Ishikawa (cell line): ENCODE data around the gene C9.

Experiments used
- CEBPB ChIP-seq: IDR thresholded peaks from 2 replicates; pipeline ENCODE4 v1.6.1; 2012
- CREB1 ChIP-seq: IDR thresholded peaks from 2 replicates; pipeline ENCODE4 v1.6.1; 2012; ENCODE audit warnings: low read depth
- EGR1 ChIP-seq: IDR thresholded peaks from 2 replicates; pipeline ENCODE4 v1.6.1; 2012
- EP300 ChIP-seq: IDR thresholded peaks from 2 replicates; pipeline ENCODE4 v1.6.1; 2012; ENCODE audit warnings: borderline replicate concordance
- FOXM1 ChIP-seq: IDR thresholded peaks from 2 replicates; pipeline ENCODE4 v1.6.1; 2012; ENCODE audit warnings: low read depth, borderline replicate concordance
- NFIC ChIP-seq: IDR thresholded peaks from 2 replicates; pipeline ENCODE4 v1.6.1; 2012
- RAD21 ChIP-seq: IDR thresholded peaks from 2 replicates; pipeline ENCODE4 v1.6.1; 2012; ENCODE audit warnings: low read depth
- TAF1 ChIP-seq: IDR thresholded peaks from 2 replicates; pipeline ENCODE4 v1.6.1; 2012; ENCODE audit warnings: low read depth, mild to moderate bottlenecking
- TCF12 ChIP-seq: IDR thresholded peaks from 2 replicates; pipeline ENCODE4 v1.6.1; 2012; ENCODE audit warnings: low read depth
- TEAD4 ChIP-seq: IDR thresholded peaks from 2 replicates; pipeline ENCODE4 v1.6.1; 2012
- YY1 ChIP-seq: IDR thresholded peaks from 2 replicates; pipeline ENCODE4 v1.6.1; 2012; ENCODE audit warnings: low read depth
- ZBTB7A ChIP-seq: IDR thresholded peaks from 2 replicates; pipeline ENCODE4 v1.6.1; 2012; ENCODE audit warnings: low read depth
- TF ChIP-seq, protein P1 (sequence below): IDR thresholded peaks from 2 replicates; pipeline ENCODE4 v1.6.1; 2012; ENCODE audit warnings: low read depth, mild to moderate bottlenecking
- TF ChIP-seq, protein P2 (sequence below): IDR thresholded peaks from 2 replicates; pipeline ENCODE4 v1.6.1; 2012
- TF ChIP-seq, protein P3 (sequence below): IDR thresholded peaks from 2 replicates; pipeline ENCODE4 v1.6.1; 2012

C9 gene

DNA sequence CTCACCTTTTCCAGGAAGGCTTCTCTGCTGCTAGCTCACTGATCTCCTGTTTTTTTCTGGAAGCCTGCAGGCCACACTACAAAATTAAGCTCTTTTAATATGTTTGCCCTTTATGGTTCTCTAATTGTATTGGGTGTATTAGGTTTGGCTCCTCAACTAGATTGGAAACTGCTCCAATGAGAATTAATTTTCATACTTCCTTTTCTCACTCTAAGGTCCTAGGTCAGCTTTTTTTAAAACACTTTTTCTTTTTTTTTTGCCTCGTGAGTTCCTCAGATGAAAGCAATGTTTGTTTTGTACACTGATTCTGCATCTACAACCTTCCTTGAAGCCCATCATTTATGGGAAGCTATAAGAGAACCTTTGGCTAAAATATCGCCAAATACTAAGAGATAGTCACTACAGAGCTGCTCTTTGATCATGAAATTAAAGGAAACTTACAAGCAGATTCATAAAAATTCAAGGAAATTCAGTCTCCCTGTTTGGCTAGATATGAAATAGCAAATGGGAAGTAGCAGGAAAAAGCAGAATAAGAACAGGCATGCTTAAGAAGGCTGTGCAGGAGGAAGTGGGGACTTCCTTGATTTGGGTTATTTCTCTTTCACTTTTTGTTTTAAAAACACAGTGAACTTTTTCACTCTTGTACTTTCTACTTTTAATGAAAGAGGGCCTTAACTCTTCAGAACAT lies 89.8 kb downstream of the C9 start:
- no peak for TF ChIP-seq EGR1
- TF ChIP-seq, protein P1, sequence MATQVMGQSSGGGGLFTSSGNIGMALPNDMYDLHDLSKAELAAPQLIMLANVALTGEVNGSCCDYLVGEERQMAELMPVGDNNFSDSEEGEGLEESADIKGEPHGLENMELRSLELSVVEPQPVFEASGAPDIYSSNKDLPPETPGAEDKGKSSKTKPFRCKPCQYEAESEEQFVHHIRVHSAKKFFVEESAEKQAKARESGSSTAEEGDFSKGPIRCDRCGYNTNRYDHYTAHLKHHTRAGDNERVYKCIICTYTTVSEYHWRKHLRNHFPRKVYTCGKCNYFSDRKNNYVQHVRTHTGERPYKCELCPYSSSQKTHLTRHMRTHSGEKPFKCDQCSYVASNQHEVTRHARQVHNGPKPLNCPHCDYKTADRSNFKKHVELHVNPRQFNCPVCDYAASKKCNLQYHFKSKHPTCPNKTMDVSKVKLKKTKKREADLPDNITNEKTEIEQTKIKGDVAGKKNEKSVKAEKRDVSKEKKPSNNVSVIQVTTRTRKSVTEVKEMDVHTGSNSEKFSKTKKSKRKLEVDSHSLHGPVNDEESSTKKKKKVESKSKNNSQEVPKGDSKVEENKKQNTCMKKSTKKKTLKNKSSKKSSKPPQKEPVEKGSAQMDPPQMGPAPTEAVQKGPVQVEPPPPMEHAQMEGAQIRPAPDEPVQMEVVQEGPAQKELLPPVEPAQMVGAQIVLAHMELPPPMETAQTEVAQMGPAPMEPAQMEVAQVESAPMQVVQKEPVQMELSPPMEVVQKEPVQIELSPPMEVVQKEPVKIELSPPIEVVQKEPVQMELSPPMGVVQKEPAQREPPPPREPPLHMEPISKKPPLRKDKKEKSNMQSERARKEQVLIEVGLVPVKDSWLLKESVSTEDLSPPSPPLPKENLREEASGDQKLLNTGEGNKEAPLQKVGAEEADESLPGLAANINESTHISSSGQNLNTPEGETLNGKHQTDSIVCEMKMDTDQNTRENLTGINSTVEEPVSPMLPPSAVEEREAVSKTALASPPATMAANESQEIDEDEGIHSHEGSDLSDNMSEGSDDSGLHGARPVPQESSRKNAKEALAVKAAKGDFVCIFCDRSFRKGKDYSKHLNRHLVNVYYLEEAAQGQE = no peak
- TF ChIP-seq, protein P2, sequence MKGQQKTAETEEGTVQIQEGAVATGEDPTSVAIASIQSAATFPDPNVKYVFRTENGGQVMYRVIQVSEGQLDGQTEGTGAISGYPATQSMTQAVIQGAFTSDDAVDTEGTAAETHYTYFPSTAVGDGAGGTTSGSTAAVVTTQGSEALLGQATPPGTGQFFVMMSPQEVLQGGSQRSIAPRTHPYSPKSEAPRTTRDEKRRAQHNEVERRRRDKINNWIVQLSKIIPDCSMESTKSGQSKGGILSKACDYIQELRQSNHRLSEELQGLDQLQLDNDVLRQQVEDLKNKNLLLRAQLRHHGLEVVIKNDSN = no peak
- no peak for TF ChIP-seq FOXM1
- no peak for TF ChIP-seq CEBPB
- TF ChIP-seq YY1 = no peak
- TF ChIP-seq ZBTB7A = no peak
- TF ChIP-seq TAF1 = no peak
- no peak for TF ChIP-seq CREB1
- no peak for TF ChIP-seq RAD21
- no peak for TF ChIP-seq NFIC
- no peak for TF ChIP-seq TCF12
- TF ChIP-seq, protein P3, sequence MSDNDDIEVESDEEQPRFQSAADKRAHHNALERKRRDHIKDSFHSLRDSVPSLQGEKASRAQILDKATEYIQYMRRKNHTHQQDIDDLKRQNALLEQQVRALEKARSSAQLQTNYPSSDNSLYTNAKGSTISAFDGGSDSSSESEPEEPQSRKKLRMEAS = no peak
- no peak for TF ChIP-seq TEAD4
- TF ChIP-seq EP300 = no peak

DNA sequence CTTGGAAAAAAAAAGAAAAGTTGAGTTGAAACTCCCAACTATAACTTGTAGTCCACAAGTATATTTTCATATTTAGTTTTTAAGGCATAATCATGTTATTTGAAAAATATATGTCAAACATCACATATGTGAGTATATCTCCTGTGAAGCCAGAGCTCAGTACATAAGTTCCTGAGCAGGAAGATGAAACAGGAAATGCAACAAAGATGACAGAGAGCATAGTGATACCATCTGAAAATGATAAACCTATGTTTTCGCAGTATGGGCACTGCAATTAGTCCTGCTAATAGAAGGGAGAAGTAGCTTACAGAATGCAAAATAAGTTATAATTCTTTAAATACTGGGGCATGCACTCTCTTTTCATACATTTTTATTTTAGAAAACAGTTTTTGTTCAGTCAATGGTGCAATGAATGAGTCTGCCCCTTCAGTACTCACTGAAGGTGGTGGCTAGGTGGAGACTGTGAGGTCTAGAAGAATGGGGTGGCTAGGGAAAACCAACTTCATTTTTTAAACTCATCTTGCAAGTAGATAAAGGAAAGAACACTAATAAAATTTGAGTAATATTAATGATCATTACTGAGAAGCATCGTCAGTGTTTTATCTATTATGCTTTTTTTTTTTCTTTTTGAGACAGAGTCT lies 90.9 kb downstream of the C9 start:
- TF ChIP-seq, protein P3 = no peak
- no peak for TF ChIP-seq RAD21
- no peak for TF ChIP-seq TEAD4
- no peak for TF ChIP-seq EP300
- no peak for TF ChIP-seq TAF1
- no peak for TF ChIP-seq FOXM1
- no peak for TF ChIP-seq NFIC
- TF ChIP-seq YY1 = no peak
- TF ChIP-seq EGR1 = no peak
- TF ChIP-seq, protein P1 = no peak
- TF ChIP-seq, protein P2 = no peak
- TF ChIP-seq ZBTB7A = no peak
- no peak for TF ChIP-seq TCF12
- TF ChIP-seq CREB1 = no peak
- TF ChIP-seq CEBPB = no peak

DNA sequence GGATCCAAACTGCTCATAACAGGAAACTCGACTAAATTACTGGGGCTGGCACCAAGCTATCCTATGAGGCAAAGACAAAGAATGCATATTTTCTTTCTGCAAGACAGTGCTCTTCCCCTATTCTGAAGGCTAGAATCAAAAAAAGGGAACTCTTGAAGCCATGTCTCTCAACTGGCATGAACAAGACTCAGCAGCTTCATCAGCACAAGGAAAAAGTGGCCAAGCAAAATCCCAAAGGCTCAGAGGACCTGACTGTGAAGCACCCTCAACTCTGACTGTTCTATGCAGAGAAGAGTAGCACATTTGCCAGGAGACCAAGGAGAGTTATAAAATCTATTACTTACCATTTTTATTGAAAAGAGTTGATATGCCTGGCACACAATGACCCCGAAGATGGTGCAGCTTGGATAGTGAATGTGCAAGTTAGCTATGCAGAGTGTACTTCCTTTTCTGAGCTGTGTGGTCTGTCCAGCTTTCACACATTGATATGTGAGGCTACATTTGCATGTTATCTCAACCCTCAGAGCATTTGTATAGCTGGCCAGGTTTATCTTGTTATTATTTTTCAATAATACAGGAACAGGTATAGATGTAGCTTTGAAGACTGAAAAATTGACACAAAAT lies 94.0 kb downstream of the C9 start:
- TF ChIP-seq EGR1 (no peak), CEBPB (no peak), TCF12 (no peak), FOXM1 (no peak), ZBTB7A (no peak), EP300 (no peak), TEAD4 (no peak), RAD21 (no peak)
- TF ChIP-seq, protein P3 = no peak
- TF ChIP-seq, protein P1 = no peak

DNA sequence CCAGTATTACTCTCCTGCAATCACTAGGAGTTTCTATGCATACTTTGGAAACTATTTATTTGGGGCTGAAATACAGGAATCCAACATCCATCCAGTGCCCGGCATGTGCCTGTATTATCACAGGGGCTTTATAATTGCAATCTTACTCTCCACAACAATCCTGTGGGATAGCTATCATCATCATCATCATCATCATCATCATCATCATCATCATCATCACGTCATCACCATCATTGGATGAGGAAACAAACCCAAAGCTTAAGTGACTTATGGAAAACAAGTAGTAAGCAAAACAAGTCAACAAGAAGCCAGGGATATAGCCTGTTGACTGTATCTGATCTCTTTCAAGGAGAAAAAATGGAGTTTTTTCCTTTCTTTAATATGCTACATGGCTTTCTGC lies 97.1 kb downstream of the C9 start:
- TF ChIP-seq ZBTB7A (no peak), TCF12 (no peak)
